NCI-H2196 (cell line): ENCODE data around the gene IP6K3.

ENCODE experiments used
- DNase-seq: peaks from one replicate; lab custom pipeline; 2025; ENCODE audit not compliant: unreplicated experiment; lab: John Stamatoyannopoulos, UW

Gene IP6K3

GRCh38 chr6:33746651-33747100 is at the start of gene IP6K3:
Gene IP6K3, minus strand, starts transcription at chr6:33746905. Its CDS starts 11,429 bp downstream, at chr6:33735476.
- DNase-seq: no peak

DNA sequence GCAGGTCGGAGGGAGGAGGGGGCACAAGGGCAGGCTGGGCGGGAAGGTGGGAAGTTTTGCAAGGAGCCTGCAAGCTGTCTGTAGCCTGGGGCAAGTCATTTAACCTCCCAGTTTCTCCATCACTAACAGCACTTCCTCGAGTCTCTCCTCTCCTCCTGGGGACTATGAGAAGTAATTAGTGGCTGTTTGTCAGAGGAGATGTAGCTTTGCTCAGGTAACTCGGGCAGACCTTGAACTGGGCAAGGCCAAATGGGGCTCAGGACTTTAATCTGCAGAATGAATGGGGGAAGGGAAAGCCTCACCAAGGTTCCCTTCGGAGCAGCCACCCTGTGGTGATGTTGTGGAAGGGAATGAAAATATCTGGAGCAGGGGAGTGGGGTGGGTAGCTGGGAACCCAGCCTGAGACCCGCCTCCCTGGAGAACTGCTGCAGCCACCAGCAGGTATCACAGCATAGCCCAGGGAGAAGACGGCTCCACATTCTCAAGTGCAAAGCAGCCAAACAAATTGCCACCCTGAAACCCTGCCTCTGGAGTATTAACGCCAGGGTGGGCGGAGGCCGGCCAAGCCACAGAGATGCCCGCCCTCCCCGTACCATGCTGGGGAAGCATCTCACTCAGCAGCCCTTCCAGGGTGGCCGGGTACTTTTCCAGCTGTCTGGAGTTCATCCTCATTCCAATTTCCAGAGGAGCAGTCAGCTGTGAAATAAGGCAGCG is 48.4 kb upstream of the IP6K3 start:
- no peak for DNase-seq

DNA sequence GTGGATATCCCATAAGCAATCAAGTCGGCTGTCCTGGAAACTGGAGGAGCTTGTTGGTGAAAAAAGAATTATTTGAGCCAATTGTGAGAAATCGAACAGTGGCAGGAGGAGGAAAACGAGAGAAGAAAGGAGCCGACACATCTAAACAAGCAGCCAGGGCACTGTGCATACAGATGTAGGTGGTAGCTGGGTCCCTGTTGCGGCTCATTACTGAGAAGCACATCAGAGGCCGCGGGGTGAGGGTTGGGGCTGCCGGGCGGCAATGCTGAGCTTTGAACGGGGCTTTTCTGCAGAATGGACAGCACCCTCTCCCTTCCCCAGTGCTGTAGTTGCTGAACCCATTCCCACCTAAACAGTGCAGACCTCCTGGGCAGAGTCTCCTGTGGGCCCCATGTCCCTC is 46.3 kb upstream of the IP6K3 start:
- DNase-seq: no peak

DNA sequence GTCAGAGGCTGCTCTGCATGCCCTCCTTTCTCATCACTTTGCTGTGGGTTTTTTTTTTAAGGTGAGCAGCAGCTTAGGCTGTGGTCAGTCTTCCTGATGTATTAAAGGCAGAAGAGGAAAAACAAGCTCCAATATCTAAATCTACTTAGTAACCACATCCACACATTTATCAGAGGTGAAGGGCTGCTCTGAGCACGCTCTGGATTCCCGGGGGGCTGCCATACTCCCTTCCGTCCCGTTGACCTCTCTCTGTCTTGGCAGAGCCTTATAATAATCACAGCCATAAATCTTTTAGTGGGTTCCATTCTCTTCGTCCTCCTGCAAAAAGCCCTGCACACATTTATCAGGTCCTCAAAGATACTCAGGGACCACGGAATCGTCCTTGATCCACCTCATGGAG is 44.9 kb upstream of the IP6K3 start:
- DNase-seq: no peak

DNA sequence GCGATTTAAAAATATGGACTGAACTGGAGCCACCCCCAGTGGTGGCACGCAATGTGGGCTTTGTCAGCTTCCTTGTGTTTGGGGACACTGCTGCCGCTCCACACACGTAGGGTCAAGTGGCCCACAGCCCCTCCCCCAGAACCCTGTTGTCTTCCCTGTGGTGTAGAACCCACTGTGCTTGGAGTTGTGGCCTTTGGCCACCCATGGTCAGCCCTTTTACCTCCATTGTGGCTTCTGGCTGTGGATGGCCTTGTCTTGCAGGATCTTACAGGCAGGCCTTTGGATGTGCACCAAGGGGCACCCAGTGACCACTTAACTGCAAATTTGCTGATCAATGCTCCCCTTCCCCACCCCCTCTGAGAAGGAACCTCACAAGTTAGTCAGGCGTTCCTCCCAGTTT is 44.2 kb upstream of the IP6K3 start:
- DNase-seq: no peak

- DNase-seq: no peak
Measured at GRCh38 chr6:33790379-33790778, 43.7 kb upstream of the IP6K3 start.

DNA sequence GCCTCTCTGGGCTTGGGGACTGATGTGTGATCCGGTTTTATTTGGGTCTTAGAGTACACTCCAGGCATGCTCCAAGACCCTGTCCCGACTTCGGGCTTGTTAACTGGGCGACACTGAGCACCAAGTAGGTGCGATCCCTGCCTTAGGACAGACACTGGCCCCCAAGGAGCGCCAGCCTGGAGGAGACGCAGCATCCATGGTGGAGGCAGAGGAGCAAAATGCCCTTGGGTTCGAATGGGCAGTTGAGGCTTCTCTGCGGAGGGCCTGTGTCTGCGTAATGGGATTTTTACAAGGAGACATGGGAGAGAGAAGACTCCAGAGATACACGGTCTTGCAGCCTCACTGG is 42.8 kb upstream of the IP6K3 start:
- DNase-seq: no peak

DNA sequence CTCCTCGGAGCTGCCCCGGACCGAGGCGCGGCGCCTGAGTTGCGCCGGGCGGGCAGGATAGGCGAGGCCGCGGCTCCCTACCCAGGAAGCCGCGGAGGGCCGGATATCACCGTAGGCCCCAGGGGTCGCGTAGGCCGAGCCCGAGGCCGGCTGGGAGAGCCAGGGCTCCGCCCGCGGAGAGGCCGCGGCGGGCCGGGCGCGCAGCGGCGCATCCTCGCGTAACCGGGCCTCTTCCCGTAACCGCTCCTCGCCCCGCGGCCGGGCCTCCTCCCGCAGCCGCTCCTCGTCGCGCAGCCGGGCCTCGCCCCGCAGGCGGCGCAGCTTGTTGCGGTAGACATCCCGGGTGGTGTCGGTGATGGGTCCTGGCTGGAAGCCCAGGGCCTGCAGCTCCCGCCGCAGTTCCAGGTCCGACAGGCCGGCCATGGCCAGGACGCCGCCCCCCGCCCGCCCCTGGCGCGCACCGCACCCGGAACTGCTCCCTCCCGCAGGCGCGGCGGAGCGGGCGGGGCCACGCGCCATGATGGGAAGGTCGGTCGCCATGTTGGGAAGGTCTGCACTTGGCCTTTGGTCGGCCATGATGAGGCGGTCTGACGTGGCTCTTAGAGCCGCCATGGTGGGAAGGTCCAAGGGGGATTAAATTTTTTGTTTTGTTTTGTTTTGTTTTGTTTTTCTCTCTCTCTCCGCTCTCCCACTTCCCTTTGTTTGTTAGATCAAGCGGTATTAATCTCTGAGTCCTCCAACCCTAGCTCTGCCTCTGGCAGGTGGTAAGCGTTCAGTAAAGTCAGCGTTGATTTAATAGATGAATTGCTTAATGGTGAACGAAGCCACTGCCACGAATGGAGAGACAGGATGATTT is 42.2 kb upstream of the IP6K3 start, which contains the start of gene LEMD2:
Gene LEMD2 (minus strand): TSS at position 437 of the 856 bp plus-strand sequence. CDS start 14 bp downstream, at position 423.
- DNase-seq: peak; percentile 93

- DNase-seq: peak; percentile 55
Measured at GRCh38 chr6:33787954-33788693, 41.4 kb upstream of the IP6K3 start.

- peak; percentile 19 for DNase-seq
Measured at GRCh38 chr6:33787346-33787953, 40.7 kb upstream of the IP6K3 start.

GRCh38 chr6:33786736-33787135 is 40.0 kb upstream of the IP6K3 start:
- no peak for DNase-seq

- no peak for DNase-seq
Measured at GRCh38 chr6:33785778-33786177, 39.1 kb upstream of the IP6K3 start.

DNA sequence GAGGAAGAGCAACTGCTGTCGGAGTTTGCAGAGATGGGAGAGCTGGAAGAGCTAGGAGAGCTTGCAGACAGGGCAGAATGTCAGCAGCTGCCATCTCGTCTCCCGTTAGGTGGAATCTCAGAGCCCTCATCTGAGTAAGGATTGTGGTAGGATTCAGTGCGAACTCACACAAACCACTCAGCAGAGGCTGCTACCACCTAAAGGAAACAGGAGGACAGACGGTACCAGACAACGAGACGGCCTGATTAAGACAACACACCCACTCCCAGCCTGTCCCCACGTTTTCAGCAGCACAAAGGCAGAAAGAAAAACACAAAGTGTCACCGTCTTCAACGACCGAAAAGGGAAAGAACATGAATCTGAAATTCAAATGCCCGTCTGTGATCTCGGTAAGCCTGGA is 38.1 kb upstream of the IP6K3 start:
- no peak for DNase-seq

GRCh38 chr6:33783781-33784520 is 37.2 kb upstream of the IP6K3 start:
- no peak for DNase-seq

GRCh38 chr6:33782561-33782960 is 35.9 kb upstream of the IP6K3 start:
- DNase-seq: no peak

GRCh38 chr6:33781131-33781975 is 34.6 kb upstream of the IP6K3 start:
- no peak for DNase-seq

DNA sequence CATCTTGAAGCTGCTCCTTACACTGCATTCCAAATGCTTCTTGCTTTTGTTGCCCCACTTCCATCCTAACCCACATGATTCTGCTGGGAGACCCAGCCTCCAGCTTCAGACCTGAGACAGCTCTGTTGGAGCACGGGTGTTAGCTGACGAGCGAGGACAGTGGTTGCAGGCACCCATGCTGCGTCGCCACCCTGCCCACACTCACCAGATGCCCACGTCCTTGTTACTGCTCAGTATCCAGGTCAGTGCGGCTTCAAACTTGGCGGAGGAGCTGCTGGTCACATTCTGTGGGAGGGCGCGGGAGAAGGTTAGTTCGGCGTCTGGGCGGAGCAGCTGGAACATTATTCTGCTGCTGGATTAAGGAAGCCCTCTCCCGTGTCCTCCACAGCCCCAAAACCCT is 33.2 kb upstream of the IP6K3 start:
- DNase-seq: no peak

GRCh38 chr6:33779290-33779689 is 32.6 kb upstream of the IP6K3 start:
- DNase-seq: no peak

DNA sequence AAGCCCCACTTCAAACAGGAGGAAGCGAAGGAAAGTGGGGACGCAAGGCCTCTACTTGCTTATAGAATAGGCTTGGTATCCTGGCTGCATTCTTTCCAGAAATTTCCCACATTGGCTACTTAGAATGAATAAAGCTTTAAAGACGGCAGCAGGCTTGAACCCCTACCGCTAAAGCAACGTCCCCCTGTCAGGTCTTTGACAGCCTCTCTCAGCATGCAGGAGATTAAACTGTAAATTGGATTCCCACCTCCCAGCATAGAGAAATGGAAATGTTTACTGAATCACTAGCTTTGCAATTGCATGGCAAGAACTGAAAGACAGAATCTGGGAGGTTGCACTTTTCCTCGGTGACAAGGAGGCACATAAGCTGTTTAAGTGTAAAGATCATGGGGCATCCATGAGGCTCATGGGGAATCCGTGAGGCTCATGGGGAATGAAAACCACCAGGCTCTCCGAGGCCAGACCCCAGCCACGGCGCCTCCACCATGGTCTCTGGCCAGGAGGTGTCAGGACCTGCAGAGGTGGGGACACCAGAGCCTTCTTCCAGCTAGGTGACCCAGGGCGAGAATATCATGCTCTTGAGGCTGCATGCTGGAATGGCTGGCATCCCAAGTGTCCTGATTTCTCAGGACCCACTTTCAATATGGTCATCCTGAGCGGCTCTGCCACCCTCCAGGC is 31.9 kb upstream of the IP6K3 start:
- DNase-seq: no peak
